Mesothelial cell of epicardium (in vitro differentiated cells): Measurements from ENCODE around the gene KCNB1. TPM values are rescaled to one million over a fixed set of nuclear protein-coding genes. Genes with fewer than 3 reads are reported as not detected.

ENCODE experiments used
- DNase-seq, 2 experiments: peaks; one replicate each; pipeline ENCODE4 v3.0.0; 2021; ENCODE audit warnings: low spot score in 2 of 2; ENCODE audit not compliant: unreplicated experiment in 2 of 2
- H3K27ac Mint-ChIP-seq: 2 replicates; pipeline ENCODE4 v1.8.0; 2021; ENCODE audit warnings: mixed read lengths
- H3K27me3 Mint-ChIP-seq: 2 replicates; pipeline ENCODE4 v1.8.0; 2021; ENCODE audit warnings: low read depth, mixed read lengths
- H3K36me3 Mint-ChIP-seq: 2 replicates; pipeline ENCODE4 v1.8.0; 2021; ENCODE audit warnings: mixed read lengths
- H3K4me1 Mint-ChIP-seq: 2 replicates; pipeline ENCODE4 v1.8.0; 2021; ENCODE audit warnings: mixed read lengths
- H3K4me3 Mint-ChIP-seq: 2 replicates; pipeline ENCODE4 v1.8.0; 2021; ENCODE audit warnings: mild to moderate bottlenecking, moderate library complexity, mixed read lengths
- H3K9me3 Mint-ChIP-seq: 2 replicates; pipeline ENCODE4 v1.8.0; 2021; ENCODE audit warnings: mixed read lengths
- total RNA-seq: library from RNA; stranded (reverse); gene quantifications from 3 replicates; pipeline ENCODE4 v1.2.1, GENCODE V29; 2021
- TF ChIP-seq, protein P1 (sequence below): fragments of 200-600 bp; sonication (generic); IDR thresholded peaks from one replicate; pipeline ENCODE4 v1.5.0; 2021; ENCODE audit warnings: antibody characterized with exemption; ENCODE audit not compliant: unreplicated experiment

The KCNB1 gene
- total RNA-seq, 1 donor from 2014 or later = 0.51 TPM

DNA sequence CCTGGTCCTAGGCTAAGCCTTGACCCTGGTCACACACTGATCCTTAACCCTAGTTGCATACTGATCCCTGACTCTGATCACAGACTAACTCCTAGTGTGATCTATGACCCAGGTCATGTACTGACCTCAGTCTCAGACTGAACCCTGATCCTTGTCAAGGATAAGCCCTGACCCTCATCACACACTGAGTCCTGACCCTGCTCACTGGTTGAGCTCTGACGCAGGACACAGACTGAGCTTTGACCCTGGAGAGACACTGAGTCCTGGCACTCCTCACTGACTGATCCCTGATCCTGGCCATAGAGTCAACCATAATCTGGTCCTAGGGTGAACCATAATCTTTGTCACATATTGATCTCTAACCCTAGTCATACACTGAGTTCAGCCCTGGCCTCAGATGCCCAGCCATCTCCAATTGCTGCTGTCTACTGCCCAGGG, 37.9 kb downstream of the KCNB1 start:
- no peak for DNase-seq
- no peaks in the 10 kb centered on the region for H3K9me3 Mint-ChIP-seq
- no peak overlapping the region for H3K27ac Mint-ChIP-seq
- peaks cover 13% of the 10 kb centered on the region for H3K27me3 Mint-ChIP-seq
- no peak overlapping the region for H3K4me3 Mint-ChIP-seq
- TF ChIP-seq, protein P1, sequence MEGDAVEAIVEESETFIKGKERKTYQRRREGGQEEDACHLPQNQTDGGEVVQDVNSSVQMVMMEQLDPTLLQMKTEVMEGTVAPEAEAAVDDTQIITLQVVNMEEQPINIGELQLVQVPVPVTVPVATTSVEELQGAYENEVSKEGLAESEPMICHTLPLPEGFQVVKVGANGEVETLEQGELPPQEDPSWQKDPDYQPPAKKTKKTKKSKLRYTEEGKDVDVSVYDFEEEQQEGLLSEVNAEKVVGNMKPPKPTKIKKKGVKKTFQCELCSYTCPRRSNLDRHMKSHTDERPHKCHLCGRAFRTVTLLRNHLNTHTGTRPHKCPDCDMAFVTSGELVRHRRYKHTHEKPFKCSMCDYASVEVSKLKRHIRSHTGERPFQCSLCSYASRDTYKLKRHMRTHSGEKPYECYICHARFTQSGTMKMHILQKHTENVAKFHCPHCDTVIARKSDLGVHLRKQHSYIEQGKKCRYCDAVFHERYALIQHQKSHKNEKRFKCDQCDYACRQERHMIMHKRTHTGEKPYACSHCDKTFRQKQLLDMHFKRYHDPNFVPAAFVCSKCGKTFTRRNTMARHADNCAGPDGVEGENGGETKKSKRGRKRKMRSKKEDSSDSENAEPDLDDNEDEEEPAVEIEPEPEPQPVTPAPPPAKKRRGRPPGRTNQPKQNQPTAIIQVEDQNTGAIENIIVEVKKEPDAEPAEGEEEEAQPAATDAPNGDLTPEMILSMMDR = no peak
- peaks cover 6% of the 10 kb centered on the region for H3K4me1 Mint-ChIP-seq
- H3K36me3 Mint-ChIP-seq = no peaks in the 10 kb centered on the region

DNA sequence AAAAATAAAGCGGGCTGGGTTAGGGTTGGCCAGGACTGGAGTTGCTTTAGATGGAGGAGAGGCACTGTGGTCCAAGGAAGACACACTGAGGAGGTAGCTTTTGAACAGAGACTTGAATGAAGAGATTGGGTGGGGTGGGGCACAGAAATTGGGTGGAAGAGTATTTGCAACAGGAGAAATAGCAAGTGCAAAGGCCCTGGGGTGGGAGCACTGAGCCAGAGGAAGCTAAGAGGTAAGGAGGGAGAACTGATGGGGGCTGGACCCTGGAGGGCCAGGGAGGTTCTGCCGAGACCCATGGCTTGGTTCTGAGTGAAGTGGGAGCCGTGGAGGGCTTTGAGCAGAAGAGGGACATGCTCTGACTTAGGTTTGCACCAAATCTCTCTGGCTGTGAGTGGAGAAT, 45.4 kb downstream of the KCNB1 start:
- H3K27ac Mint-ChIP-seq = no peak overlapping the region
- TF ChIP-seq, protein P1 = no peak
- no peaks in the 10 kb centered on the region for H3K36me3 Mint-ChIP-seq
- no peaks in the 10 kb centered on the region for H3K4me1 Mint-ChIP-seq
- peaks cover 5% of the 10 kb centered on the region for H3K9me3 Mint-ChIP-seq
- H3K4me3 Mint-ChIP-seq = no peak overlapping the region
- no peak for DNase-seq
- H3K27me3 Mint-ChIP-seq = peaks cover 38% of the 10 kb centered on the region

DNA sequence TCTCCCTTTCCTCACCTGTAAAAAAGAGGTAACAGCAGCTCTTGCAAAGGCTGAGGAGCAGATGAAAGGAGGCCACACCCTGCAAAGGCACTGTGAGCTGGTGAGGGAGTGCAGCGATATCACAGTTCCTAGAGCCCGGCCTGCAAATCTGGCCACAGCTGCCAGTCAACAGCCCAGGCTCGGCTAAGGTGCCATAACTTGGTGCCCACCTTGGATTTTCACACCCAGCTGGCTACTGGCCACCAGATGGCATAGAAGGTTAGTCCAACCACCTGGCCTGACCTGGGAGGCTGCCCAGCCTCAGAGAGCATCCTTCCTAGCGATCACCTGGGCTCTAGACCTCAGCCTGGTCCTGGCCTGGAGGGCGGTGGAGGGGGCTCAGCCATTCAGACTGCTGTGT, 46.8 kb downstream of the KCNB1 start:
- Mint-ChIP-seq H3K9me3 (peaks cover 5% of the 10 kb centered on the region), H3K27me3 (peaks cover 49% of the 10 kb centered on the region)
- DNase-seq = no peak

DNA sequence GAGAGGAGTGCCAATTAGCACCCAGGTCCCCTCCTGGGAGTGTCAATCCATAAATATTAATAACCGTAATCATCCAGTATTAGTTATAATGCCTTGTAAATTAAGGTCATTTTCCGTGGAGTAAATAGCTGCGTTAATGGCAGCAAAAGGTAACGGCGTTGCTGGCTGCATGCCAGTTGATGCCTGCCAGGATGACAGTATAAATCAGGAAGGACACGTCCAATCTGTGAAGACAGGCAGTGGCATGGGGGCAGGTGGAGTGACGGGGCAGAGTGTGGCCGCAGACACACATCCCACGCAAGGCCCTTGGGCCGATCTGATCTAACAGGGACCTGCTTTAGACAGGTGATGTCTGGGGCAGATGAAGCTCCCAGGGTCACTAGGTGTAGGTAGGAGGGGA, 49.1 kb downstream of the KCNB1 start:
- Mint-ChIP-seq H3K9me3 (peaks cover 5% of the 10 kb centered on the region), H3K4me3 (no peak overlapping the region), H3K4me1 (no peaks in the 10 kb centered on the region), H3K27me3 (peaks cover 60% of the 10 kb centered on the region), H3K36me3 (no peaks in the 10 kb centered on the region), H3K27ac (no peak overlapping the region)
- TF ChIP-seq, protein P1 = no peak
- DNase-seq = no peak

More for the DNA sequence above, 46.8 kb downstream of the KCNB1 start:
- Mint-ChIP-seq H3K4me3 (no peak overlapping the region), H3K36me3 (no peaks in the 10 kb centered on the region), H3K27ac (no peak overlapping the region), H3K4me1 (no peaks in the 10 kb centered on the region)
- TF ChIP-seq, protein P1 = no peak

DNA sequence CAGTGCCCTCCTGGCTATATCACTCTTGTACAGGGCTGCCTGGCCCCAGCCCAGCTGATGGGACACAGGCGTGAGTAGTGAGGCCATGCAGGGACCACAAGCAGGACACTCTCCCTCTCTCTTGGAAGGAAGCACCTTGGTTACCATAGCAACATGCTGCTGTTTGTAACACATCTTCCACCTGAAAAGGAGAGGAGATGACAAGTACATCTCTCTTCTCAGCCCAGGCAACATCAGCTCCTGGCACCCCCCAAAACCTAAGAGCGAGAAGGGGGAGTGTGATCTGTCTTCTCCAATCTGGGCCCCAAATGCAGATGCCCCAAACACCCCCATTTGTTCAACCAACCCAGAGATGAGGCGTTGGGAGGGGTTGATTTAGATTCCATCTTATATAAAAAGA, 49.9 kb downstream of the KCNB1 start:
- Mint-ChIP-seq H3K27ac (no peak overlapping the region), H3K4me1 (no peaks in the 10 kb centered on the region), H3K27me3 (peaks cover 65% of the 10 kb centered on the region), H3K36me3 (no peaks in the 10 kb centered on the region), H3K9me3 (peaks cover 5% of the 10 kb centered on the region), H3K4me3 (no peak overlapping the region)
- no peak for DNase-seq
- TF ChIP-seq, protein P1 = no peak

DNA sequence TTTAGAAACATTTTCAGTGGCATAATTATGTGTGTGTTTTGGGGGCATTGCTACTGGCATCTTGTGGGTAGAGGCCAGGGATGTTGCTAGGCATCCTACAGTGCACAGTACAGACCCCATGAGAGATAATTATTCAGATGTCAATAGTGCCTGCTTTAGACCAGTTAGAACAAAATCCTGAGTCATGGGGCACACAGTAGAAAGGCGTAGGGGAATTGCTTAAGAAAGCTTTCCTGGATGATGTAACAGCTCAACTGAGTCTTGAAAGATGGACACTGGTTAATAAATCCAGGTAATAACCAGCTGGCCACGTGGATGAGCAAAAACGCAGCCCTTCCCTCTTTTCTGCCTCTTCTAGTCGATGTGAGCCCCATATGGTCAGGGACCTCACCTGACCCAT, 51.1 kb downstream of the KCNB1 start:
- Mint-ChIP-seq H3K9me3 (peaks cover under 1% of the 10 kb centered on the region), H3K4me3 (no peak overlapping the region), H3K36me3 (no peaks in the 10 kb centered on the region), H3K27me3 (peaks cover 65% of the 10 kb centered on the region), H3K4me1 (no peaks in the 10 kb centered on the region), H3K27ac (no peak overlapping the region)
- TF ChIP-seq, protein P1 = no peak
- DNase-seq = no peak
